ENCODE data around the gene RGCC.

RGCC gene

DNA sequence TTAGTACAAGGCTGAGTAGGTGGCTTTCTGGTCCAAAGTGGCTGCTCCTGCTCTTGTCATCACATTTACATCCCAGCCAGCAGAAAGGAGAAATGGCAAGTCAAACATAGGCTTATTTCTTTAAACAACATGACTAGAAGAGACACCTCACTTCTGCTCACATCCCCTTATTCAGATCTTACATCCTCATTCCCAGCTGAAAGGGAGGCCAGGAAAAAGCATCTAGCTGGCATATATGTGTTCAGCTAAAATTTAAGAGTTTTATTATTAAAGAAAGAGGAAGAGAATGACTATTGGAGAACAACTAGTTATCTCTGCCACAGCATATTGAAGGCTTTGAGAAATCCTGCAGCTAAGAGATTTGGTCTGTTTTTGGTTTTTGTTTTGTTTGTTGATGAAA lies 34.1 kb downstream of the RGCC start:
- no peaks in the 10 kb centered on the region for H3K9me3 ChIP-seq (ENCODE audit: severe bottlenecking)
- no peak for DNase-seq
- TF ChIP-seq, protein P1, sequence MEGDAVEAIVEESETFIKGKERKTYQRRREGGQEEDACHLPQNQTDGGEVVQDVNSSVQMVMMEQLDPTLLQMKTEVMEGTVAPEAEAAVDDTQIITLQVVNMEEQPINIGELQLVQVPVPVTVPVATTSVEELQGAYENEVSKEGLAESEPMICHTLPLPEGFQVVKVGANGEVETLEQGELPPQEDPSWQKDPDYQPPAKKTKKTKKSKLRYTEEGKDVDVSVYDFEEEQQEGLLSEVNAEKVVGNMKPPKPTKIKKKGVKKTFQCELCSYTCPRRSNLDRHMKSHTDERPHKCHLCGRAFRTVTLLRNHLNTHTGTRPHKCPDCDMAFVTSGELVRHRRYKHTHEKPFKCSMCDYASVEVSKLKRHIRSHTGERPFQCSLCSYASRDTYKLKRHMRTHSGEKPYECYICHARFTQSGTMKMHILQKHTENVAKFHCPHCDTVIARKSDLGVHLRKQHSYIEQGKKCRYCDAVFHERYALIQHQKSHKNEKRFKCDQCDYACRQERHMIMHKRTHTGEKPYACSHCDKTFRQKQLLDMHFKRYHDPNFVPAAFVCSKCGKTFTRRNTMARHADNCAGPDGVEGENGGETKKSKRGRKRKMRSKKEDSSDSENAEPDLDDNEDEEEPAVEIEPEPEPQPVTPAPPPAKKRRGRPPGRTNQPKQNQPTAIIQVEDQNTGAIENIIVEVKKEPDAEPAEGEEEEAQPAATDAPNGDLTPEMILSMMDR (IDR thresholded peaks at IDR 0.05; ENCODE audit: low read depth, low read length): no peak
- H3K4me3 ChIP-seq (ENCODE audit: low read depth, low read length): no peak overlapping the region
- no peak overlapping the region for H3K27ac ChIP-seq
- H3K36me3 ChIP-seq: no peaks in the 10 kb centered on the region
- H3K27me3 ChIP-seq (ENCODE audit: insufficient read depth, low read depth, severe bottlenecking): no peaks in the 10 kb centered on the region

DNA sequence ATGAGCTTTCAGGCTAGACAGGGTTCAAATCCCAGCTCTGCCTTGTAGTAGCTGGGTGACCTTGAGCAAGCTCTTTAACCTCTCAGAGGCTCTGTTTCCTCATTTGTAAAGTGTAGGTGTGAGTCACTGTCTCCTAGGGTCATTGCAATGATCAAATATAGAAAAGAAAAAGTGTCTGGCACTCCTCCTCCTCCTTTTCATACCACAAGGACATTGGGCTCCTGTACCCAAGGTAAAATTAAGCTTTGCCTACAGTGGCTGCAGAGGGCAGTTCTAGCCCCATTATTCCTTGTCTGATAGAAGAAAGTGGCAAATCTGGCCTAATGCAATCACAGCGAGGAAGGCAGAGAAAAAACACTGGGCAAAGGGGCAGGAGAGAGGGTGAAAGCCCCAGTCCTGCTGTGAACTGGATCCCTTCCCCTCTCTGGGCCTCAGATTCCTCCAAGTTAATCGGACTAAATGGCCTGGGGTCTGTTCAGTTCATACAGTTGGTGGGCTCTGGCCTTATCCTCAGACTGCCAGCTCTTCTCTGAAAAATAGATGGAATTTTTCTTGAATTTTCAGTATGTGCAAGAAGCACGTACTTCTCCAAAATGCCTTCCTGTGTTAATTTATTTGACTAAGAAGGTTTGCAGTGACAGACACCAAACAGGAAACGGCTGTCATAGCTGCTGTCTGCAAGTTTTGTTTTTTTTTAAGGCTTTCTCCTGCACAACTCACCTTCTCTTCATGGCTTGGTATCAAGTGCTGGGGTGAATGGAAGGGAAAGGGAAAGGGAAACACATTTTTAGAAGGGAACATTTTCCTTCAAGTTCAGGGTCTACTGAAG lies 35.3 kb downstream of the RGCC start:
- Histone ChIP-seq H3K36me3 (no peaks in the 10 kb centered on the region), H3K9me3 (ENCODE audit: severe bottlenecking) (no peaks in the 10 kb centered on the region), H3K27ac (no peak overlapping the region), H3K27me3 (ENCODE audit: insufficient read depth, low read depth, severe bottlenecking) (no peaks in the 10 kb centered on the region), H3K4me3 (ENCODE audit: low read depth, low read length) (no peak overlapping the region)
- TF ChIP-seq, protein P1 (IDR thresholded peaks at IDR 0.05; ENCODE audit: low read depth, low read length): no peak
- DNase-seq: no peak

DNA sequence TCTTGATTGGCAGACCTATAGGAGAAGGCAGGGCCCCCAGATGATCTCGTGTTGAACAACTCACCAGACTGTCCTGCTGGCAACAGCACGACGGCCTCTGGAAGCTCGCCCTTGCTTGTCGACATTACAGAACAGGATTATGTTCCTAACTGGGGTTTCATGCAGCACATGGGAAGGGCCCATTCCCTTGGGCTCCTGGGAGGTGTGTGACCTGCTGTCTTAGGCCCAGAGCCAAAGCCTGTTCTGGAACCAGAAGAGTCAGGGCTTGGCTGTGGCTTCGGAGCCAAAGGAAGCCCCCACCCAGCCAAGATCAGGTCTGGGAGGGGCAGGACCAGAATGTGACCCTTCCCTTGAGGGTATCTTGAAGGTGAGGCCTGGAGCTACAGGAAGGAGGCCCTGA lies 36.9 kb downstream of the RGCC start:
- Histone ChIP-seq H3K36me3 (no peaks in the 10 kb centered on the region), H3K27me3 (ENCODE audit: insufficient read depth, low read depth, severe bottlenecking) (no peaks in the 10 kb centered on the region), H3K27ac (no peak overlapping the region), H3K9me3 (ENCODE audit: severe bottlenecking) (no peaks in the 10 kb centered on the region), H3K4me3 (ENCODE audit: low read depth, low read length) (no peak overlapping the region)
- TF ChIP-seq, protein P1 (IDR thresholded peaks at IDR 0.05; ENCODE audit: low read depth, low read length): no peak
- DNase-seq: no peak

- Histone ChIP-seq H3K36me3 (no peaks in the 10 kb centered on the region), H3K27me3 (ENCODE audit: insufficient read depth, low read depth, severe bottlenecking) (no peaks in the 10 kb centered on the region), H3K4me3 (ENCODE audit: low read depth, low read length) (no peak overlapping the region), H3K9me3 (ENCODE audit: severe bottlenecking) (no peaks in the 10 kb centered on the region), H3K27ac (no peak overlapping the region)
- TF ChIP-seq, protein P1 (IDR thresholded peaks at IDR 0.05; ENCODE audit: low read depth, low read length): no peak
- DNase-seq: no peak
Measured at GRCh38 chr13:41495044-41495443, 37.7 kb downstream of the RGCC start.

- no peaks in the 10 kb centered on the region for H3K9me3 ChIP-seq (ENCODE audit: severe bottlenecking)
- no peak overlapping the region for H3K4me3 ChIP-seq (ENCODE audit: low read depth, low read length)
- no peaks in the 10 kb centered on the region for H3K36me3 ChIP-seq
- TF ChIP-seq, protein P1 (IDR thresholded peaks at IDR 0.05; ENCODE audit: low read depth, low read length): no peak
- H3K27ac ChIP-seq: no peak overlapping the region
- DNase-seq: no peak
- no peaks in the 10 kb centered on the region for H3K27me3 ChIP-seq (ENCODE audit: insufficient read depth, low read depth, severe bottlenecking)
Measured at GRCh38 chr13:41496420-41497234, 39.3 kb downstream of the RGCC start.
